GM12878 (cell line): ENCODE results near the gene SOBP. TPM values are rescaled to one million over a fixed set of nuclear protein-coding genes. Genes with fewer than 3 reads are reported as not detected.

ENCODE experiments used
- CEBPZ ChIP-seq: fragments of 150-350 bp; IDR thresholded peaks from 2 replicates; pipeline ENCODE4 v1.6.1; 2016; ENCODE audit warnings: low read depth, low read length
- CREB1 ChIP-seq: IDR thresholded peaks from 2 replicates; pipeline ENCODE4 v1.6.1; 2012; ENCODE audit warnings: low read depth, mild to moderate bottlenecking, inconsistent platforms
- E2F4 ChIP-seq: IDR thresholded peaks from 2 replicates; pipeline ENCODE4 v1.6.1; 2012; ENCODE audit warnings: low read depth, low read length, improper control_type of control experiment
- GATAD2B ChIP-seq: fragments of 450-650 bp; conservative IDR thresholded peaks from 2 replicates; pipeline ENCODE4 v1.6.1; 2017; ENCODE audit warnings: low read depth, mild to moderate bottlenecking, moderate library complexity
- HDGF ChIP-seq: fragments of 450-650 bp; IDR thresholded peaks from 2 replicates; pipeline ENCODE4 v1.6.1; 2016; ENCODE audit warnings: antibody characterized with exemption
- IKZF1 ChIP-seq: fragments of 450-650 bp; conservative IDR thresholded peaks from 2 replicates; pipeline ENCODE4 v1.6.1; 2017; ENCODE audit warnings: antibody characterized with exemption, mild to moderate bottlenecking
- MEF2A ChIP-seq: IDR thresholded peaks from 2 replicates; pipeline ENCODE4 v1.6.1; 2011; ENCODE audit warnings: low read depth, mild to moderate bottlenecking, low read length, moderate library complexity; ENCODE audit not compliant: insufficient read depth
- MTA2 ChIP-seq: fragments of 450-650 bp; IDR thresholded peaks from 2 replicates; pipeline ENCODE4 v1.6.1; 2016; ENCODE audit warnings: low read depth, mild to moderate bottlenecking, moderate library complexity
- NBN ChIP-seq: fragments of 450-650 bp; IDR thresholded peaks from 2 replicates; pipeline ENCODE4 v1.6.1; 2016
- NFXL1 ChIP-seq: fragments of 450-650 bp; IDR thresholded peaks from 2 replicates; pipeline ENCODE4 v1.6.1; 2017; ENCODE audit warnings: antibody characterized with exemption, mild to moderate bottlenecking, borderline replicate concordance
- POU2F2 ChIP-seq: IDR thresholded peaks from 3 replicates; pipeline ENCODE4 v1.6.1; 2011; ENCODE audit warnings: low read depth, mild to moderate bottlenecking, low read length, borderline replicate concordance
- RB1 ChIP-seq: fragments of 450-650 bp; formaldehyde crosslinking; IDR thresholded peaks from 2 replicates; pipeline ENCODE4 v1.6.1; 2017; ENCODE audit warnings: mild to moderate bottlenecking, borderline replicate concordance
- RELA ChIP-seq: fragments of 450-650 bp; IDR thresholded peaks from 2 replicates; pipeline ENCODE4 v1.8.0; 2014; ENCODE audit warnings: borderline replicate concordance; ENCODE audit not compliant: partially characterized antibody
- SKIL ChIP-seq: fragments of 450-650 bp; IDR thresholded peaks from 2 replicates; pipeline ENCODE4 v1.6.1; 2017; ENCODE audit warnings: mild to moderate bottlenecking, low read depth, inconsistent platforms; ENCODE audit not compliant: poor library complexity, severe bottlenecking
- SPI1 ChIP-seq: IDR thresholded peaks from 2 replicates; pipeline ENCODE4 v1.6.1; 2011; ENCODE audit warnings: low read depth, mild to moderate bottlenecking, low read length, moderate library complexity, borderline replicate concordance; ENCODE audit not compliant: insufficient read depth
- TCF7 ChIP-seq: IDR thresholded peaks from 2 replicates; pipeline ENCODE4 v1.6.1; 2014; ENCODE audit warnings: antibody characterized with exemption, borderline replicate concordance
- ZNF687 ChIP-seq: fragments of 450-650 bp; IDR thresholded peaks from 2 replicates; pipeline ENCODE4 v1.6.1; 2017; ENCODE audit warnings: mild to moderate bottlenecking, moderate library complexity
- ZSCAN29 ChIP-seq: fragments of 450-650 bp; IDR thresholded peaks from 2 replicates; pipeline ENCODE4 v1.6.1; 2017; ENCODE audit warnings: mild to moderate bottlenecking, moderate library complexity
- polyA plus RNA-seq, 11 experiments: library from polyadenylated mRNA; depleted of rRNA in 4 of 11; unstranded in 6 of 11; stranded (reverse) in 5 of 11; fragments of >200 nt; fragmentation: Nextera tagmentation in 4 of 11; fragmentation: Illumina TruSeq in 1 of 11; extraction: Ambion mirVana in 4 of 11; extraction: Trizol in 1 of 11; gene quantifications; 1 replicate in 1 of 11; 2 replicates in 10 of 11; pipeline versions ENCODE4 v1.2.1 to v1.2.3, GENCODE V29; 2011 to 2016; ENCODE audit warnings: inconsistent platforms in 2 of 11, missing spikeins in 2 of 11, low read depth in 1 of 11
- total RNA-seq, 4 experiments: library from RNA; depleted of rRNA in 3 of 4; stranded (reverse); fragments of >200 nt in 3 of 4; fragmentation: Illumina TruSeq in 1 of 4; extraction: Trizol in 1 of 4; gene quantifications; 2 replicates each; pipeline versions ENCODE4 v1.2.1 to v1.2.3, GENCODE V29; 2013 to 2021

The SOBP gene
- total and polyA plus RNA-seq, 10 of the 15 experiments (the other 5 are each of a cell fraction or from before 2014, with no cell fraction given) = 0.49 to 1.9 (median 0.78) TPM

GRCh38 chr6:107674995-107675738 is 185.2 kb downstream of the SOBP start (continued):
- TF ChIP-seq SKIL = peak; percentile 19
- no peak for TF ChIP-seq TCF7
- peak; percentile 85 for TF ChIP-seq GATAD2B
- TF ChIP-seq POU2F2 = 0 out of 3 replicates have a peak, but pooled peaks have one; percentile 63
- peak; percentile 53; the same call in 1 of the 2 replicates for TF ChIP-seq CREB1
- 0 out of 2 replicates have a peak, but pooled peaks have one; percentile 56 for TF ChIP-seq NBN
- TF ChIP-seq CEBPZ = no peak
- TF ChIP-seq RELA = peak; percentile 31
- peak; percentile 58 for TF ChIP-seq IKZF1
- peak; percentile 54; the same call in 1 of the 2 replicates for TF ChIP-seq SPI1
- no peak for TF ChIP-seq MEF2A
- 0 out of 2 replicates have a peak, but pooled peaks have one; percentile 13 for TF ChIP-seq ZNF687
- 0 out of 2 replicates have a peak, but pooled peaks have one; percentile 11 for TF ChIP-seq E2F4
- no peak for TF ChIP-seq ZSCAN29
- TF ChIP-seq RB1 = no peak; the same call in 1 of the 2 replicates
- peak; percentile 67; the same call in 1 of the 2 replicates for TF ChIP-seq HDGF
- no peak for TF ChIP-seq NFXL1
- TF ChIP-seq MTA2 = 0 out of 2 replicates have a peak, but pooled peaks have one; percentile 24
